ENCODE measurements around the gene SUPT20H.

Gene SUPT20H

GRCh38 chr13:36997716-36998427 lies 61.6 kb downstream of the SUPT20H start:
- no peak overlapping the region for H2AFZ ChIP-seq
- H3K4me2 ChIP-seq (ENCODE audit: low read length): peak overlapping the region; percentile 80
- H3K4me1 ChIP-seq: no peaks in the 10 kb centered on the region
- no peak overlapping the region for H3K9ac ChIP-seq
- H3K27ac ChIP-seq: no peak overlapping the region
- no peaks in the 10 kb centered on the region for H3K27me3 ChIP-seq (ENCODE audit: control insufficient read depth, insufficient read depth, low read length)
- no peaks in the 10 kb centered on the region for H3K9me3 ChIP-seq (ENCODE audit: control insufficient read depth, low read length)
- no peaks in the 10 kb centered on the region for H3K79me2 ChIP-seq
- no peak for TF ChIP-seq CTCF (IDR thresholded peaks at IDR 0.05)
- peak overlapping the region; percentile 72 for H3K4me3 ChIP-seq (ENCODE audit: low read depth, low read length)
- H3K36me3 ChIP-seq (ENCODE audit: control insufficient read depth, insufficient read depth, low read length): no peaks in the 10 kb centered on the region

- Histone ChIP-seq H3K27ac (no peak overlapping the region), H3K27me3 (ENCODE audit: control insufficient read depth, insufficient read depth, low read length) (no peaks in the 10 kb centered on the region), H3K79me2 (no peaks in the 10 kb centered on the region), H3K36me3 (ENCODE audit: control insufficient read depth, insufficient read depth, low read length) (no peaks in the 10 kb centered on the region), H3K9ac (no peak overlapping the region), H3K4me2 (ENCODE audit: low read length) (no peak overlapping the region), H2AFZ (no peak overlapping the region), H3K4me1 (no peaks in the 10 kb centered on the region), H3K4me3 (ENCODE audit: low read depth, low read length) (no peak overlapping the region), H3K9me3 (ENCODE audit: control insufficient read depth, low read length) (no peaks in the 10 kb centered on the region)
- TF ChIP-seq CTCF (IDR thresholded peaks at IDR 0.05): no peak
Measured at GRCh38 chr13:36992362-36992761, 67.1 kb downstream of the SUPT20H start.

GRCh38 chr13:36986462-36987240 lies 72.8 kb downstream of the SUPT20H start:
- no peak overlapping the region for H2AFZ ChIP-seq
- no peaks in the 10 kb centered on the region for H3K4me1 ChIP-seq
- TF ChIP-seq CTCF (IDR thresholded peaks at IDR 0.05): no peak
- H3K27me3 ChIP-seq (ENCODE audit: control insufficient read depth, insufficient read depth, low read length): no peaks in the 10 kb centered on the region
- H3K9me3 ChIP-seq (ENCODE audit: control insufficient read depth, low read length): no peaks in the 10 kb centered on the region
- no peak overlapping the region for H3K9ac ChIP-seq
- no peak overlapping the region for H3K27ac ChIP-seq
- no peak overlapping the region for H3K4me3 ChIP-seq (ENCODE audit: low read depth, low read length)
- H3K4me2 ChIP-seq (ENCODE audit: low read length): no peak overlapping the region
- H3K36me3 ChIP-seq (ENCODE audit: control insufficient read depth, insufficient read depth, low read length): no peaks in the 10 kb centered on the region
- no peaks in the 10 kb centered on the region for H3K79me2 ChIP-seq

- H3K27me3 ChIP-seq (ENCODE audit: control insufficient read depth, insufficient read depth, low read length): no peaks in the 10 kb centered on the region
- H3K9me3 ChIP-seq (ENCODE audit: control insufficient read depth, low read length): no peaks in the 10 kb centered on the region
- no peak overlapping the region for H3K4me3 ChIP-seq (ENCODE audit: low read depth, low read length)
- no peak overlapping the region for H3K9ac ChIP-seq
- H3K27ac ChIP-seq: no peak overlapping the region
- no peak overlapping the region for H2AFZ ChIP-seq
- H3K79me2 ChIP-seq: no peaks in the 10 kb centered on the region
- no peak overlapping the region for H3K4me2 ChIP-seq (ENCODE audit: low read length)
- no peaks in the 10 kb centered on the region for H3K36me3 ChIP-seq (ENCODE audit: control insufficient read depth, insufficient read depth, low read length)
- H3K4me1 ChIP-seq: no peaks in the 10 kb centered on the region
- TF ChIP-seq CTCF (IDR thresholded peaks at IDR 0.05): no peak
Measured at GRCh38 chr13:36981156-36981743, 78.2 kb downstream of the SUPT20H start.
